WTC11 (cell line): Measurements from ENCODE around the gene SCNN1A. TPM values are rescaled to one million over a fixed set of nuclear protein-coding genes. Genes with fewer than 3 reads are reported as not detected.

Source experiments
- ATAC-seq: fragments of 200-7000 bp; cut with Tn5 transposase; 2 replicates; pipeline ENCODE4 v1.10.0; 2021; ENCODE audit warnings: mild to moderate bottlenecking, moderate library complexity
- CTCF ChIA-PET: fragments of 300-600 bp; sonication (Branson Sonifier 250); formaldehyde crosslinking; loops from one replicate; lab custom pipeline; 2021; ENCODE audit warnings: antibody characterized with exemption; lab: Charles Lee
- POLR2A ChIA-PET: fragments of 350-600 bp; sonication (Branson Sonifier 250); formaldehyde crosslinking; loops from one replicate; lab custom pipeline; 2021; ENCODE audit warnings: antibody characterized with exemption; lab: Charles Lee
- DNase-seq: peaks from one replicate; pipeline ENCODE4 v3.0.0; 2021; ENCODE audit warnings: low spot score
- H3K27ac Mint-ChIP-seq: 2 replicates; pipeline ENCODE4 v1.8.0; 2021; ENCODE audit warnings: mixed read lengths
- H3K27me3 Mint-ChIP-seq: 2 replicates; pipeline ENCODE4 v1.8.0; 2021; ENCODE audit warnings: low read depth, mild to moderate bottlenecking, moderate library complexity, mixed read lengths
- H3K36me3 Mint-ChIP-seq: 2 replicates; pipeline ENCODE4 v1.8.0; 2021; ENCODE audit warnings: mixed read lengths
- H3K4me1 Mint-ChIP-seq: 2 replicates; pipeline ENCODE4 v1.8.0; 2022; ENCODE audit warnings: mixed read lengths
- H3K4me3 Mint-ChIP-seq: 2 replicates; pipeline ENCODE4 v1.8.0; 2021; ENCODE audit warnings: mild to moderate bottlenecking, moderate library complexity, mixed read lengths
- H3K9me3 Mint-ChIP-seq: 2 replicates; pipeline ENCODE4 v1.8.0; 2021; ENCODE audit warnings: mixed read lengths
- ATF1 ChIP-seq: sonication (generic); formaldehyde crosslinking; IDR thresholded peaks from 2 replicates; pipeline ENCODE4 v1.8.1; 2023; ENCODE audit warnings: mild to moderate bottlenecking, moderate library complexity, missing genetic modification reagents
- CBFB ChIP-seq: sonication (generic); formaldehyde crosslinking; IDR thresholded peaks from 2 replicates; pipeline ENCODE4 v1.8.1; 2022; ENCODE audit warnings: mild to moderate bottlenecking, low read depth, missing genetic modification reagents
- FOXP1 ChIP-seq: sonication (generic); formaldehyde crosslinking; IDR thresholded peaks from 2 replicates; pipeline ENCODE4 v1.8.0; 2022; ENCODE audit warnings: missing genetic modification reagents, mild to moderate bottlenecking, moderate library complexity, borderline replicate concordance
- KAT7 ChIP-seq: sonication (generic); formaldehyde crosslinking; IDR thresholded peaks from 2 replicates; pipeline ENCODE4 v1.8.1; 2023; ENCODE audit warnings: missing genetic modification reagents, mild to moderate bottlenecking, borderline replicate concordance
- MXD4 ChIP-seq: fragments of 250-450 bp; sonication (Bioruptor Pico); IDR thresholded peaks from 2 replicates; pipeline ENCODE4 v1.8.0; 2021; ENCODE audit warnings: mild to moderate bottlenecking, moderate library complexity, borderline replicate concordance
- NR3C1 ChIP-seq: sonication (generic); formaldehyde crosslinking; conservative IDR thresholded peaks from 2 replicates; pipeline ENCODE4 v1.8.1; 2023; ENCODE audit warnings: low read depth, mild to moderate bottlenecking, missing genetic modification reagents
- SMAD4 ChIP-seq: sonication (generic); formaldehyde crosslinking; IDR thresholded peaks from 2 replicates; pipeline ENCODE4 v1.8.0; 2022; ENCODE audit warnings: mild to moderate bottlenecking, missing genetic modification reagents
- SP1 ChIP-seq: sonication (generic); formaldehyde crosslinking; conservative IDR thresholded peaks from 2 replicates; pipeline ENCODE4 v1.8.1; 2022; ENCODE audit warnings: missing genetic modification reagents
- TEAD1 ChIP-seq: sonication (generic); formaldehyde crosslinking; IDR thresholded peaks from 2 replicates; pipeline ENCODE4 v1.8.0; 2022; ENCODE audit warnings: mild to moderate bottlenecking, missing genetic modification reagents
- ZNF263 ChIP-seq: sonication (generic); formaldehyde crosslinking; IDR thresholded peaks from 2 replicates; pipeline ENCODE4 v1.8.1; 2022; ENCODE audit warnings: low read depth, mild to moderate bottlenecking, moderate library complexity, missing genetic modification reagents
- ZNF396 ChIP-seq: fragments of 250-450 bp; sonication (Bioruptor Pico); IDR thresholded peaks from 2 replicates; pipeline ENCODE4 v1.8.0; 2021; ENCODE audit warnings: mild to moderate bottlenecking, moderate library complexity, borderline replicate concordance
- ZNF416 ChIP-seq: fragments of 250-450 bp; sonication (Bioruptor Pico); IDR thresholded peaks from 2 replicates; pipeline ENCODE4 v1.9.0; 2021; ENCODE audit warnings: mild to moderate bottlenecking, inconsistent platforms
- ZNF671 ChIP-seq: fragments of 250-450 bp; sonication (Bioruptor Pico); IDR thresholded peaks from 2 replicates; pipeline ENCODE4 v1.8.0; 2021; ENCODE audit warnings: mild to moderate bottlenecking
- total RNA-seq: library from RNA; stranded (reverse); gene quantifications from 3 replicates; pipeline ENCODE4 v1.2.3, GENCODE V29; 2021
- TF ChIP-seq, protein P1 (sequence below): sonication (generic); formaldehyde crosslinking; IDR thresholded peaks from 2 replicates; pipeline ENCODE4 v1.8.0; 2022; ENCODE audit warnings: missing genetic modification reagents
- TF ChIP-seq, protein P2 (sequence below): sonication (generic); formaldehyde crosslinking; IDR thresholded peaks from 2 replicates; pipeline ENCODE4 v1.8.1; 2022; ENCODE audit warnings: missing genetic modification reagents, borderline replicate concordance
- TF ChIP-seq, protein P3 (sequence below): sonication (generic); formaldehyde crosslinking; IDR thresholded peaks from 2 replicates; pipeline ENCODE4 v1.8.1; 2023; ENCODE audit warnings: mild to moderate bottlenecking, missing genetic modification reagents
- TF ChIP-seq, protein P4 (sequence below): sonication (generic); formaldehyde crosslinking; IDR thresholded peaks from 2 replicates; pipeline ENCODE4 v1.8.0; 2022; ENCODE audit warnings: mild to moderate bottlenecking, missing genetic modification reagents
- TF ChIP-seq, protein P5 (sequence below): sonication (generic); formaldehyde crosslinking; IDR thresholded peaks from 2 replicates; pipeline ENCODE4 v1.8.0; 2023; ENCODE audit warnings: missing genetic modification reagents, mild to moderate bottlenecking, borderline replicate concordance
- TF ChIP-seq, protein P6 (sequence below): fragments of 250-450 bp; sonication (Bioruptor Pico); IDR thresholded peaks from 2 replicates; pipeline ENCODE4 v2.1.2; 2022; ENCODE audit warnings: mild to moderate bottlenecking, moderate library complexity

SCNN1A gene
- total RNA-seq, 1 experiment from 2014 or later: 100 TPM

DNA sequence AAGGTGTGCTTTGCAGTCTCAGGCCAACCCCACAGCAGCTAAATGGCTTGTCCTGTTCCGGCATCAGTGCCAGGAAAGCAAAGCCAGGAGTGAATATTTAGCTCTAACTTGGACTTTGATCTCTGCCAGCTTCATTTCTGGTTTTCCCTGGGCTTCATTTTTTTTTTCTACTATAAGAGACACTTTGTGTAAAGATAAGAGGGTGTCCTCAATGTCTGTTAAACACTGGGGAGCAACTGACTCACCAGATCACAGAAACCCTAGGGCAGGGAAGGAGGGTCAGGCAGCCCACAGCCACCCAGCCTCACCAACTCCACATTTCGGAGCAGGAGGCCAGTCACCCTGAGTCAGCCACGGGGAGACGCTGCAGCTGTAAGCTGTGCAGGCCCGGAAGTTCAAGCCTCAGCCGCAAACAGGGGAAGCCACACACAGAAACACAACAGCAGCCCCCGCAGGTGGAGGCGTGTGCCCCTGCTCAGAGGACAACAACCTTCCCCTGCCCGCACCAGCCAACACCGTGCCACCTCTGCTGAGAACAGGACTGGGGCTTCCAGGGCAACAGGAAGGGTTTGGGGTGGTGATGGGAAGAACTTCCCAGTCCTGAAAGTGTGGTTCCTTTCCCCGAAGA lies 39.8 kb downstream of the SCNN1A start:
- ATAC-seq (peak; percentile 10), DNase-seq (peak; percentile 51)
- ChIA-PET CTCF (interaction anchor here (0.7 to 3.6 kb wide), 15 partner anchors 8 to 354 kb away, joined by 3 to 41 read pairs (median 6); partner anchors contain the start of genes SCNN1A, VAMP1 and ZNF384), POLR2A (interaction anchor here (0.5 to 3.3 kb wide), 12 partner anchors 9 to 135 kb away, joined by 3 to 48 read pairs (median 4); partner anchors contain the start of genes SCNN1A, TAPBPL and VAMP1)
- Mint-ChIP-seq H3K27me3 (no peaks in the 10 kb centered on the region), H3K4me3 (no peak overlapping the region; the same call in none of the 2 replicates), H3K9me3 (no peaks in the 10 kb centered on the region), H3K27ac (no peak overlapping the region), H3K4me1 (peaks cover 18% of the 10 kb centered on the region), H3K36me3 (peaks cover 35% of the 10 kb centered on the region)
- TF ChIP-seq KAT7 (CRISPR knock-in tag) (0 out of 2 replicates have a peak, but pooled peaks have one; percentile 25), MXD4 (no peak), FOXP1 (CRISPR knock-in tag) (0 out of 2 replicates have a peak, but pooled peaks have one; percentile 41), SP1 (CRISPR knock-in tag) (peak; percentile 41; the same call in 1 of the 2 replicates), ZNF263 (CRISPR knock-in tag) (no peak)
- TF ChIP-seq, protein P1, sequence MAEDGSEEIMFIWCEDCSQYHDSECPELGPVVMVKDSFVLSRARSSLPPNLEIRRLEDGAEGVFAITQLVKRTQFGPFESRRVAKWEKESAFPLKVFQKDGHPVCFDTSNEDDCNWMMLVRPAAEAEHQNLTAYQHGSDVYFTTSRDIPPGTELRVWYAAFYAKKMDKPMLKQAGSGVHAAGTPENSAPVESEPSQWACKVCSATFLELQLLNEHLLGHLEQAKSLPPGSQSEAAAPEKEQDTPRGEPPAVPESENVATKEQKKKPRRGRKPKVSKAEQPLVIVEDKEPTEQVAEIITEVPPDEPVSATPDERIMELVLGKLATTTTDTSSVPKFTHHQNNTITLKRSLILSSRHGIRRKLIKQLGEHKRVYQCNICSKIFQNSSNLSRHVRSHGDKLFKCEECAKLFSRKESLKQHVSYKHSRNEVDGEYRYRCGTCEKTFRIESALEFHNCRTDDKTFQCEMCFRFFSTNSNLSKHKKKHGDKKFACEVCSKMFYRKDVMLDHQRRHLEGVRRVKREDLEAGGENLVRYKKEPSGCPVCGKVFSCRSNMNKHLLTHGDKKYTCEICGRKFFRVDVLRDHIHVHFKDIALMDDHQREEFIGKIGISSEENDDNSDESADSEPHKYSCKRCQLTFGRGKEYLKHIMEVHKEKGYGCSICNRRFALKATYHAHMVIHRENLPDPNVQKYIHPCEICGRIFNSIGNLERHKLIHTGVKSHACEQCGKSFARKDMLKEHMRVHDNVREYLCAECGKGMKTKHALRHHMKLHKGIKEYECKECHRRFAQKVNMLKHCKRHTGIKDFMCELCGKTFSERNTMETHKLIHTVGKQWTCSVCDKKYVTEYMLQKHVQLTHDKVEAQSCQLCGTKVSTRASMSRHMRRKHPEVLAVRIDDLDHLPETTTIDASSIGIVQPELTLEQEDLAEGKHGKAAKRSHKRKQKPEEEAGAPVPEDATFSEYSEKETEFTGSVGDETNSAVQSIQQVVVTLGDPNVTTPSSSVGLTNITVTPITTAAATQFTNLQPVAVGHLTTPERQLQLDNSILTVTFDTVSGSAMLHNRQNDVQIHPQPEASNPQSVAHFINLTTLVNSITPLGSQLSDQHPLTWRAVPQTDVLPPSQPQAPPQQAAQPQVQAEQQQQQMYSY (CRISPR knock-in tag): no peak

DNA sequence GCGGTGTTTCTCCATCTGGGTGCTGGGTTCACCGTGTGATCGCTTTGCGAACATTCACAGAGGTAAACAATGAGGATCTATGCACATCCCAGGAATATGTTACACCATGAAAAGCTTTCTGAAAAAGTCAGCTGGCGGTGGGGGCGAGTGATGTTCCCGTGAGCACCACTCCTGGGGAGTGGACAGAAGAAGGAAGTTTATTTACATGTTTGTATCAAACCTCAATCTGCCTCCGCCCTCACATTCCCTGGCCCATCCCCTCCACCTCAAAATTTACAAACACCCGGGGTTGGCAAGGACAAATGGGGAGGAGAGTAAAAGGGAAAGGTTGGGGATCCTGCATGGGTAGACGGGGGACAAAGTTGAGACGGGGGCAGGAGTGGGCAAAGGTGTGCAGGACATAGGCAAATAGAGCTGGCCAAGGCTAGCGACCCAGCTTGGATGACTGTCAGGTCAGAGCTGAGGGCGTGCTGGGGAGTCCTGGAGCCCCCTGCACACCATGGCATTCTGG lies 40.4 kb downstream of the SCNN1A start:
- H3K27ac Mint-ChIP-seq: no peak overlapping the region; the same call in none of the 2 replicates
- H3K4me3 Mint-ChIP-seq: no peak overlapping the region
- ATAC-seq (no peak), DNase-seq (no peak)
- H3K4me1 Mint-ChIP-seq: peaks cover 18% of the 10 kb centered on the region
- TF ChIP-seq ZNF416 (CRISPR knock-in tag) (no peak), ZNF671 (no peak), SMAD4 (CRISPR knock-in tag) (no peak), ZNF396 (CRISPR knock-in tag) (no peak), ATF1 (no peak), ZNF263 (CRISPR knock-in tag) (no peak), TEAD1 (no peak), NR3C1 (no peak), CBFB (no peak)
- TF ChIP-seq, protein P2, sequence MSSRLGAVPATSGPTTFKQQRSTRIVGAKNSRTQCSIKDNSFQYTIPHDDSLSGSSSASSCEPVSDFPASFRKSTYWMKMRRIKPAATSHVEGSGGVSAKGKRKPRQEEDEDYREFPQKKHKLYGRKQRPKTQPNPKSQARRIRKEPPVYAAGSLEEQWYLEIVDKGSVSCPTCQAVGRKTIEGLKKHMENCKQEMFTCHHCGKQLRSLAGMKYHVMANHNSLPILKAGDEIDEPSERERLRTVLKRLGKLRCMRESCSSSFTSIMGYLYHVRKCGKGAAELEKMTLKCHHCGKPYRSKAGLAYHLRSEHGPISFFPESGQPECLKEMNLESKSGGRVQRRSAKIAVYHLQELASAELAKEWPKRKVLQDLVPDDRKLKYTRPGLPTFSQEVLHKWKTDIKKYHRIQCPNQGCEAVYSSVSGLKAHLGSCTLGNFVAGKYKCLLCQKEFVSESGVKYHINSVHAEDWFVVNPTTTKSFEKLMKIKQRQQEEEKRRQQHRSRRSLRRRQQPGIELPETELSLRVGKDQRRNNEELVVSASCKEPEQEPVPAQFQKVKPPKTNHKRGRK (CRISPR knock-in tag): no peak
- TF ChIP-seq, protein P3, sequence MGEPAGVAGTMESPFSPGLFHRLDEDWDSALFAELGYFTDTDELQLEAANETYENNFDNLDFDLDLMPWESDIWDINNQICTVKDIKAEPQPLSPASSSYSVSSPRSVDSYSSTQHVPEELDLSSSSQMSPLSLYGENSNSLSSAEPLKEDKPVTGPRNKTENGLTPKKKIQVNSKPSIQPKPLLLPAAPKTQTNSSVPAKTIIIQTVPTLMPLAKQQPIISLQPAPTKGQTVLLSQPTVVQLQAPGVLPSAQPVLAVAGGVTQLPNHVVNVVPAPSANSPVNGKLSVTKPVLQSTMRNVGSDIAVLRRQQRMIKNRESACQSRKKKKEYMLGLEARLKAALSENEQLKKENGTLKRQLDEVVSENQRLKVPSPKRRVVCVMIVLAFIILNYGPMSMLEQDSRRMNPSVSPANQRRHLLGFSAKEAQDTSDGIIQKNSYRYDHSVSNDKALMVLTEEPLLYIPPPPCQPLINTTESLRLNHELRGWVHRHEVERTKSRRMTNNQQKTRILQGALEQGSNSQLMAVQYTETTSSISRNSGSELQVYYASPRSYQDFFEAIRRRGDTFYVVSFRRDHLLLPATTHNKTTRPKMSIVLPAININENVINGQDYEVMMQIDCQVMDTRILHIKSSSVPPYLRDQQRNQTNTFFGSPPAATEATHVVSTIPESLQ (CRISPR knock-in tag): no peak
- TF ChIP-seq, protein P4, sequence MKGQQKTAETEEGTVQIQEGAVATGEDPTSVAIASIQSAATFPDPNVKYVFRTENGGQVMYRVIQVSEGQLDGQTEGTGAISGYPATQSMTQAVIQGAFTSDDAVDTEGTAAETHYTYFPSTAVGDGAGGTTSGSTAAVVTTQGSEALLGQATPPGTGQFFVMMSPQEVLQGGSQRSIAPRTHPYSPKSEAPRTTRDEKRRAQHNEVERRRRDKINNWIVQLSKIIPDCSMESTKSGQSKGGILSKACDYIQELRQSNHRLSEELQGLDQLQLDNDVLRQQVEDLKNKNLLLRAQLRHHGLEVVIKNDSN (CRISPR knock-in tag): no peak
- TF ChIP-seq, protein P5, sequence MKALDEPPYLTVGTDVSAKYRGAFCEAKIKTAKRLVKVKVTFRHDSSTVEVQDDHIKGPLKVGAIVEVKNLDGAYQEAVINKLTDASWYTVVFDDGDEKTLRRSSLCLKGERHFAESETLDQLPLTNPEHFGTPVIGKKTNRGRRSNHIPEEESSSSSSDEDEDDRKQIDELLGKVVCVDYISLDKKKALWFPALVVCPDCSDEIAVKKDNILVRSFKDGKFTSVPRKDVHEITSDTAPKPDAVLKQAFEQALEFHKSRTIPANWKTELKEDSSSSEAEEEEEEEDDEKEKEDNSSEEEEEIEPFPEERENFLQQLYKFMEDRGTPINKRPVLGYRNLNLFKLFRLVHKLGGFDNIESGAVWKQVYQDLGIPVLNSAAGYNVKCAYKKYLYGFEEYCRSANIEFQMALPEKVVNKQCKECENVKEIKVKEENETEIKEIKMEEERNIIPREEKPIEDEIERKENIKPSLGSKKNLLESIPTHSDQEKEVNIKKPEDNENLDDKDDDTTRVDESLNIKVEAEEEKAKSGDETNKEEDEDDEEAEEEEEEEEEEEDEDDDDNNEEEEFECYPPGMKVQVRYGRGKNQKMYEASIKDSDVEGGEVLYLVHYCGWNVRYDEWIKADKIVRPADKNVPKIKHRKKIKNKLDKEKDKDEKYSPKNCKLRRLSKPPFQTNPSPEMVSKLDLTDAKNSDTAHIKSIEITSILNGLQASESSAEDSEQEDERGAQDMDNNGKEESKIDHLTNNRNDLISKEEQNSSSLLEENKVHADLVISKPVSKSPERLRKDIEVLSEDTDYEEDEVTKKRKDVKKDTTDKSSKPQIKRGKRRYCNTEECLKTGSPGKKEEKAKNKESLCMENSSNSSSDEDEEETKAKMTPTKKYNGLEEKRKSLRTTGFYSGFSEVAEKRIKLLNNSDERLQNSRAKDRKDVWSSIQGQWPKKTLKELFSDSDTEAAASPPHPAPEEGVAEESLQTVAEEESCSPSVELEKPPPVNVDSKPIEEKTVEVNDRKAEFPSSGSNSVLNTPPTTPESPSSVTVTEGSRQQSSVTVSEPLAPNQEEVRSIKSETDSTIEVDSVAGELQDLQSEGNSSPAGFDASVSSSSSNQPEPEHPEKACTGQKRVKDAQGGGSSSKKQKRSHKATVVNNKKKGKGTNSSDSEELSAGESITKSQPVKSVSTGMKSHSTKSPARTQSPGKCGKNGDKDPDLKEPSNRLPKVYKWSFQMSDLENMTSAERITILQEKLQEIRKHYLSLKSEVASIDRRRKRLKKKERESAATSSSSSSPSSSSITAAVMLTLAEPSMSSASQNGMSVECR (CRISPR knock-in tag): no peak
- TF ChIP-seq, protein P6, sequence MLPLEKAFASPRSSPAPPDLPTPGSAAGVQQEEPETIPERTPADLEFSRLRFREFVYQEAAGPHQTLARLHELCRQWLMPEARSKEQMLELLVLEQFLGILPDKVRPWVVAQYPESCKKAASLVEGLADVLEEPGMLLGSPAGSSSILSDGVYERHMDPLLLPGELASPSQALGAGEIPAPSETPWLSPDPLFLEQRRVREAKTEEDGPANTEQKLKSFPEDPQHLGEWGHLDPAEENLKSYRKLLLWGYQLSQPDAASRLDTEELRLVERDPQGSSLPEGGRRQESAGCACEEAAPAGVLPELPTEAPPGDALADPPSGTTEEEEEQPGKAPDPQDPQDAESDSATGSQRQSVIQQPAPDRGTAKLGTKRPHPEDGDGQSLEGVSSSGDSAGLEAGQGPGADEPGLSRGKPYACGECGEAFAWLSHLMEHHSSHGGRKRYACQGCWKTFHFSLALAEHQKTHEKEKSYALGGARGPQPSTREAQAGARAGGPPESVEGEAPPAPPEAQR: no peak
- ChIA-PET CTCF (interaction anchor here (0.7 to 3.6 kb wide), 11 partner anchors 9 to 136 kb away, joined by 3 to 41 read pairs (median 8); partner anchors contain the start of genes SCNN1A and VAMP1), POLR2A (interaction anchor here (0.5 to 3.3 kb wide), 7 partner anchors 9 to 135 kb away, joined by 3 to 48 read pairs (median 4); partner anchors contain the start of genes SCNN1A and VAMP1)
- H3K27me3 Mint-ChIP-seq: no peaks in the 10 kb centered on the region
- no peaks in the 10 kb centered on the region for H3K9me3 Mint-ChIP-seq
- H3K36me3 Mint-ChIP-seq: peaks cover 40% of the 10 kb centered on the region
